Progenitor cell of endocrine pancreas (in vitro differentiated cells): ENCODE data around the gene KIAA1549. TPM values are rescaled to one million over a fixed set of nuclear protein-coding genes. Genes with fewer than 3 reads are reported as not detected.

Source experiments
- DNase-seq: peaks from one replicate; pipeline ENCODE4 v3.0.0; 2021; ENCODE audit warnings: low spot score; ENCODE audit not compliant: unreplicated experiment
- H3K27ac Mint-ChIP-seq: 2 replicates; pipeline ENCODE4 v1.8.0; 2021; ENCODE audit warnings: mild to moderate bottlenecking, moderate library complexity, mixed read lengths
- H3K27me3 Mint-ChIP-seq: 2 replicates; pipeline ENCODE4 v1.8.0; 2021; ENCODE audit warnings: mixed read lengths
- H3K36me3 Mint-ChIP-seq: 2 replicates; pipeline ENCODE4 v1.8.0; 2022; ENCODE audit warnings: mixed read lengths; ENCODE audit not compliant: insufficient read depth
- H3K4me1 Mint-ChIP-seq: 2 replicates; pipeline ENCODE4 v1.8.0; 2021; ENCODE audit warnings: low read depth, mixed read lengths
- H3K4me3 Mint-ChIP-seq: 2 replicates; pipeline ENCODE4 v1.8.0; 2021; ENCODE audit warnings: low read depth, mild to moderate bottlenecking, moderate library complexity, mixed read lengths
- H3K9me3 Mint-ChIP-seq: 2 replicates; pipeline ENCODE4 v1.8.0; 2021; ENCODE audit warnings: low read depth, mixed read lengths
- CTCF ChIP-seq: fragments of 200-600 bp; sonication (generic); IDR thresholded peaks from one replicate; pipeline ENCODE4 v1.5.0; 2021; ENCODE audit warnings: antibody characterized with exemption, mild to moderate bottlenecking; ENCODE audit not compliant: unreplicated experiment
- total RNA-seq: library from RNA; stranded (reverse); gene quantifications from 2 replicates; pipeline ENCODE4 v1.2.1, GENCODE V29; 2021

Gene KIAA1549
- total RNA-seq, 1 donor from 2014 or later = 45.8 TPM

GRCh38 chr7:138957753-138958390 lies 23.3 kb downstream of the KIAA1549 start:
- no peak for DNase-seq
- Mint-ChIP-seq H3K4me1 (peaks cover 9% of the 10 kb centered on the region), H3K4me3 (no peak overlapping the region), H3K9me3 (peaks cover 7% of the 10 kb centered on the region), H3K36me3 (peaks cover 15% of the 10 kb centered on the region), H3K27ac (no peak overlapping the region), H3K27me3 (no peaks in the 10 kb centered on the region)
- TF ChIP-seq CTCF = no peak

- Mint-ChIP-seq H3K9me3 (peaks cover 7% of the 10 kb centered on the region), H3K36me3 (peaks cover 15% of the 10 kb centered on the region), H3K4me3 (no peak overlapping the region), H3K4me1 (peaks cover 9% of the 10 kb centered on the region), H3K27ac (no peak overlapping the region), H3K27me3 (no peaks in the 10 kb centered on the region)
- no peak for TF ChIP-seq CTCF
- DNase-seq = no peak
These were observed 24.0 kb downstream of the KIAA1549 start for GRCh38 chr7:138957217-138957616.

GRCh38 chr7:138954545-138955475 lies 26.4 kb downstream of the KIAA1549 start:
- Mint-ChIP-seq H3K27ac (peak overlapping the region; percentile 15), H3K4me3 (no peak overlapping the region), H3K9me3 (peaks cover 7% of the 10 kb centered on the region), H3K36me3 (peaks cover 17% of the 10 kb centered on the region), H3K4me1 (peaks cover 6% of the 10 kb centered on the region), H3K27me3 (no peaks in the 10 kb centered on the region)
- no peak for DNase-seq
- no peak for TF ChIP-seq CTCF

- Mint-ChIP-seq H3K36me3 (peaks cover 13% of the 10 kb centered on the region), H3K4me3 (no peak overlapping the region), H3K4me1 (peaks cover 4% of the 10 kb centered on the region), H3K27me3 (no peaks in the 10 kb centered on the region), H3K27ac (no peak overlapping the region), H3K9me3 (peaks cover 7% of the 10 kb centered on the region)
- DNase-seq = no peak
- no peak for TF ChIP-seq CTCF
These were observed 28.4 kb downstream of the KIAA1549 start for GRCh38 chr7:138952791-138953190.

- Mint-ChIP-seq H3K36me3 (peaks cover 11% of the 10 kb centered on the region), H3K4me3 (no peak overlapping the region), H3K9me3 (peaks cover 5% of the 10 kb centered on the region), H3K27ac (no peak overlapping the region), H3K4me1 (peaks cover 5% of the 10 kb centered on the region), H3K27me3 (no peaks in the 10 kb centered on the region)
- TF ChIP-seq CTCF = no peak
- no peak for DNase-seq
These were observed 29.2 kb downstream of the KIAA1549 start for GRCh38 chr7:138951953-138952352.
